ENCODE measurements around the gene RUNX2.

GRCh38 chr6:45707176-45707575 is 379.0 kb downstream of the RUNX2 start:
- no peak for TF ChIP-seq EZH2 (IDR thresholded peaks at IDR 0.05; ENCODE audit: insufficient read depth, poor library complexity, severe bottlenecking)
- TF ChIP-seq EZH2phosphoT487 (IDR thresholded peaks at IDR 0.05; ENCODE audit: insufficient read depth, low read depth): no peak
